Liver (tissue), 3 donors: ENCODE results near the gene FAM168B.

Source experiments
- CTCF ChIP-seq: fragments of 150-350 bp; IDR thresholded peaks from 2 replicates; pipeline ENCODE4 v1.5.1; 2017; ENCODE audit warnings: improper control_type of control experiment, low read depth, low read length; ENCODE audit not compliant: missing input control
- EGR1 ChIP-seq, 2 donors: IDR thresholded peaks; 2 replicates each; pipeline ENCODE4 v1.6.1; 2016 to 2018; ENCODE audit warnings: antibody characterized with exemption in 2 of 2, low read depth in 2 of 2
- FOXA1 ChIP-seq: IDR thresholded peaks from 2 replicates; pipeline ENCODE4 v1.6.1; 2016; ENCODE audit warnings: antibody characterized with exemption
- FOXA2 ChIP-seq: IDR thresholded peaks from 2 replicates; pipeline ENCODE4 v1.6.1; 2016; ENCODE audit warnings: antibody characterized with exemption
- GABPA ChIP-seq, 2 donors: IDR thresholded peaks in 1 of 2; conservative IDR thresholded peaks in 1 of 2; 2 replicates each; pipeline ENCODE4 v1.6.1; 2016; ENCODE audit warnings: antibody characterized with exemption in 2 of 2, mild to moderate bottlenecking in 1 of 2, moderate library complexity in 1 of 2
- HNF4A ChIP-seq, 2 donors: conservative IDR thresholded peaks; 2 replicates each; pipeline ENCODE4 v1.6.1; 2016; ENCODE audit warnings: antibody characterized with exemption in 2 of 2, mild to moderate bottlenecking in 2 of 2
- JUND ChIP-seq, 2 donors: IDR thresholded peaks; 2 replicates each; pipeline ENCODE4 v1.6.1; 2016; ENCODE audit warnings: antibody characterized with exemption in 2 of 2
- NR2F2 ChIP-seq: IDR thresholded peaks from 2 replicates; pipeline ENCODE4 v1.6.1; 2016; ENCODE audit warnings: antibody characterized with exemption
- RAD21 ChIP-seq, 2 donors: IDR thresholded peaks; 2 replicates each; pipeline ENCODE4 v1.6.1; 2016; ENCODE audit warnings: antibody characterized with exemption in 2 of 2, mild to moderate bottlenecking in 2 of 2
- REST ChIP-seq: IDR thresholded peaks from 2 replicates; pipeline ENCODE4 v1.6.1; 2016; ENCODE audit warnings: antibody characterized with exemption, mild to moderate bottlenecking
- TAF1 ChIP-seq: conservative IDR thresholded peaks from 2 replicates; pipeline ENCODE4 v1.6.1; 2016; ENCODE audit warnings: antibody characterized with exemption, mild to moderate bottlenecking
- YY1 ChIP-seq: IDR thresholded peaks from 2 replicates; pipeline ENCODE4 v1.6.1; 2016; ENCODE audit warnings: antibody characterized with exemption, mild to moderate bottlenecking
- TF ChIP-seq, protein P1 (sequence below): IDR thresholded peaks from 2 replicates; pipeline ENCODE4 v1.6.1; 2016; ENCODE audit warnings: antibody characterized with exemption
- TF ChIP-seq, protein P2 (sequence below): IDR thresholded peaks from 2 replicates; pipeline ENCODE4 v1.6.1; 2016; ENCODE audit warnings: antibody characterized with exemption
- donor health status: healthy.
- donor health status: healthy.

DNA sequence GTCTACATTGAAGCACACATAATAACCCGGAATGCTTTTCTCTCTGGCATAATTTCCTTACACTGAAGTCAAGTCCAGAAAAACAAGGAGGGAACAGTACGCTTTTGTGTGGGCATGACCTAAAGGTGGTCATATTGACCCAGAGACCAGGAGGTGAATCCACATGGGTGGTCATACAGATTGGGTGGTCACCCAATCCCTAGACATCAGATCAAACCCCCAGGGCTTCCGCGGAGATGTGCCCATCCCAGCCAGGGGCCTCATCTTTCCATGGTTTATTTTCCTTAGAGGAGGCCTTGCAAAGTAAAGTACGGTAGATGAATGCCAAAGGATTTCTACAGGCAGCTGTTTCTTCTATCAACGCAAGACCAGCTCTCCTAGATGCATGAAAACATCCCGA is 38.8 kb downstream of the FAM168B start:
- TF ChIP-seq CTCF (no peak), TAF1 (no peak), REST (no peak), EGR1 (IDR thresholded peaks at IDR 0.05; ENCODE audit: low read depth in 2 of 2) (no peak), FOXA2 (no peak), RAD21 (IDR thresholded peaks at IDR 0.05) (no peak), NR2F2 (no peak), FOXA1 (no peak), YY1 (no peak), GABPA (IDR thresholded peaks at IDR 0.05 in 1 of 2, conservative IDR thresholded peaks at IDR 0.05 in 1 of 2) (no peak), JUND (IDR thresholded peaks at IDR 0.05) (no peak), HNF4A (conservative IDR thresholded peaks at IDR 0.05) (no peak)
- TF ChIP-seq, protein P1, sequence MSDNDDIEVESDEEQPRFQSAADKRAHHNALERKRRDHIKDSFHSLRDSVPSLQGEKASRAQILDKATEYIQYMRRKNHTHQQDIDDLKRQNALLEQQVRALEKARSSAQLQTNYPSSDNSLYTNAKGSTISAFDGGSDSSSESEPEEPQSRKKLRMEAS, result no peak
- TF ChIP-seq, protein P2, sequence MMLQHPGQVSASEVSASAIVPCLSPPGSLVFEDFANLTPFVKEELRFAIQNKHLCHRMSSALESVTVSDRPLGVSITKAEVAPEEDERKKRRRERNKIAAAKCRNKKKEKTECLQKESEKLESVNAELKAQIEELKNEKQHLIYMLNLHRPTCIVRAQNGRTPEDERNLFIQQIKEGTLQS, result no peak
